NCI-H1694 treated with DMSO at 0.1 percent for 48 hours (cell line): ENCODE data around the gene FADS2.

Source experiments
- DNase-seq: peaks from one replicate; lab custom pipeline; 2025; lab: John Stamatoyannopoulos, UW

Gene FADS2

DNA sequence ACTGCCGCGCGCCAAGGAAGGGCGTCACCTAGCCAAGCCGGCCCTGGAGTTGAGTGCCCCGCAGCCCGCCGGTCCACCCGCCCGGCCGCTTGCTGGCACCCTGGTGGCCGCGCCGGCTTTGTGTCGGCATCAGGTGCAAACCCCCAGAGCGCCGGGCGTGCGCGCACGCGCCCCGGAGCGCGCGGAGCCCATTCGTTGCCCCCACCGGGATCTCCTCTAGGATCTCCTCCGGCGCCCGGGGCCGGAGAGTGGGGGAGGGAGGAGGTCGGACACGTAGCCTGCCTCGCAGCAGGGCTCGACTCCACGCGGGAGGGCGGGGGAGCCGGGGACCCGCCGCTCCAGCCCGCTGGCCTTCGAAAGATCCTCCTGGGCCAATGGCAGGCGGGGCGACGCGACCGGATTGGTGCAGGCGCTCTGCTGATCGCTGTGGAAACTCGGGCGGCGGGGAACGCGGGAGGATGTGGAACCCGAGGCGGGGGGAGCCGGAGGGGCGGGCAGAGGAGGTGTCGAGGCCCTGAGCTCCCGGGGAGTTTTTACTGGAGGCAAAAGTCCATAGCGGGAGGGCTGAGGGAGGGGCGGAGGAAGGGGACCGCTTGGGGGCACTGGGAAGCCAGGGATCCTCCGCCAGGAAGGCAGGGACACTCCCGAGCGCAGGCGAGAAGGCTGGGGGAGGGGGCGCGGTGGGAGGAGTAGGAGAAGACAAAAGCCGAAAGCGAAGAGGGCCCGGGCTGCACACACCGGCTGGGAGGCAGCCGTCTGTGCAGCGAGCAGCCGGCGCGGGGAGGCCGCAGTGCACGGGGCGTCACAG, at the start of gene FADS2:
Gene FADS2, plus strand, starts transcription at position 730 of the 808 bp plus-strand sequence. CDS start 91 bp downstream, outside the sequence.
- peak; percentile 88 for DNase-seq

DNA sequence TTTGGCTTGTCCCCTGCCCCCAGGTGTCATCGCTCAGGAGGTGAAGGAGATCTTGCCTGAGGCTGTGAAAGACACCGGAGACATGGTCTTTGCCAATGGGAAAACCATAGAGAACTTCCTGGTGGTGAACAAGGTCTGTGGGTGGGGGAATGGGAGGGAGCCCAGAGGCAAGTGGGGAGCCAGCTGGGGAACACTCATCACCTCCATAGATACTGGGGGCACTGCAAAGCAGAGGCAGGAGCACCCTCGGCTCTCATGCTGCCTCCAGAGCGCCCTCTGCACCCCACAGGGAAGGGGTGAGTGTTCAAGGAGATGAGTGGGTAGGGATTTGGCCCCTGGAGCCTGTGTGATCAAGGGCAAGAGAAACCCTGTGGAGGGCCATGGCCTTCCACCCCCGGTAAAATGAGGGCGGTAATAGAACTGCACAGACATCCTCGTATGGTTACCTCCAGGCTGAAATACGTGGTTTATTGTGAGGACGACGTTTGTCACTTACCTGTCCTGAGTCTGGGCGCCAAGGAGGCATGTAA, 49.7 kb upstream of the FADS2 start:
- DNase-seq: no peak

DNA sequence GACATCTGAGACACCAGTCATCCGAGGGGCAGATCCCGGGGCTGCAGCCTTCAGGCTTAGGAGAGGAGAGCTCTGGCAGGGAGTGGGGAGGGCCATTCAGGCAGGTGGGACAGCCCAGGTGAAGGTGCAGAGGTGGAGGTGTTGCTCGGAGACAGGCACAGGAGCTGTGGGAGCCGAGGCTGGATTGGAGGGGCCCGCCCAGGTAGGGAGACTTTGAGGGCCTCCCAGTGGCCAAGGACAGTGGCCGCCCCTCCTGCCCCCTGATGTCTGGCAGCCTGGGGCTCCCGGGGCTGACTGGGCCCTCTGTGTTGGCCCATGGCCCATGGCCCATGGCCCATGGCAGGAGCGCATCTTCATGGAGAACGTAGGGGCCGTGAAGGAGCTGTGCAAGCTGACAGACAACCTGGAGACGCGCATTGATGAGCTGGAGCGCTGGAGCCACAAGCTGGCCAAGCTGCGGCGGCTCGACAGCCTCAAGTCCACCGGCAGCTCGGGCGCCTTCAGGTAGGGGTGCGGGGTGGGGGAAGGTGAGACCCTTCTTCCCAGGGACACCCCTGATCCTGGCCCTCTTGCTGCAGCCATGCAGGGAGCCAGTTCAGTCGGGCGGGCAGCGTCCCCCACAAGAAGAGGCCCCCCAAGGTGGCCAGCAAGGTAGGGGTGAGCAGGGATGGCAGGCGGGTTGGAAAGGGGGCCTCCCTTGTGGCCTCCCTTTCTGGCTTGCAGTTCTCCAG, 49.0 kb upstream of the FADS2 start:
- no peak for DNase-seq

DNA sequence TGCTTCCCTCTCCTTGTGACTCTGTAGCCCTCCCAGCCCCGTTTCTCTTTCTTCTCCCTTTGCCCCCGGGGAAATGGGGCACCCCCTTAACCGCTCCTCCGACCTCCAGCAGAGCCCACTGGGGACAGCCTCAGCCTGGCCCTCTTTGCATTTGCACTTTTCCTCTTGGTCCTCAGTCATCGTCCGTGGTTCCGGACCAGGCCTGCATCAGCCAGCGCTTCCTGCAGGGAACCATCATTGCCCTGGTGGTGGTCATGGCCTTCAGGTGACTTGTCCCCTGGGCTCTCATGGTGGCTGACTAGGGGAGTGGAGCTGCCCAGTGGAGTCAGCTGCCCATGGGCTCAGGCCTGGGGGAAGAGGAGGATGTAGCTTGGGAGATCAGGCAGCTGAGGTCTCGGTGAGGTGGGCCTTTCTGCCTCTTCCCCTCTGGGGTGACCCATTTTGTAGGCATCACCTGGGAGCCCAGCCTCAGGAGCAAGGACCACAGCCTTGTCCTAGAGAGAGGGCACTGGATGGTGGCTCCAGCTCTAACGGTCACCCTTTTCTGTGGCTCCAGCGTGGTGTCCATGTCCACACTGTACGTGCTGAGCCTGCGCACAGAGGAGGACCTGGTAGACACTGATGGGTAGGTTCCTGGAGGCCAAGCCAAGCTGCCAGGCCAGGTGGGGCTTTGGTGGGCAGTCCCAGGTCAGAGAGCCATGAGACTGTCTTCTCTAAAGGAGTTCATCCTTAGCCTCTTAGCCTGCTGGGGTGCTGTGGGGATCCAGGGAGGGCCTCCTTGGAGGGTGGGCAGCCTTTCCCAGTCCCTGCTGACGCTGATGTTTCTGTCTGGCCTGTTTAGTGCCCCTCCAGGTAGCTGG, 48.2 kb upstream of the FADS2 start:
- no peak for DNase-seq

DNA sequence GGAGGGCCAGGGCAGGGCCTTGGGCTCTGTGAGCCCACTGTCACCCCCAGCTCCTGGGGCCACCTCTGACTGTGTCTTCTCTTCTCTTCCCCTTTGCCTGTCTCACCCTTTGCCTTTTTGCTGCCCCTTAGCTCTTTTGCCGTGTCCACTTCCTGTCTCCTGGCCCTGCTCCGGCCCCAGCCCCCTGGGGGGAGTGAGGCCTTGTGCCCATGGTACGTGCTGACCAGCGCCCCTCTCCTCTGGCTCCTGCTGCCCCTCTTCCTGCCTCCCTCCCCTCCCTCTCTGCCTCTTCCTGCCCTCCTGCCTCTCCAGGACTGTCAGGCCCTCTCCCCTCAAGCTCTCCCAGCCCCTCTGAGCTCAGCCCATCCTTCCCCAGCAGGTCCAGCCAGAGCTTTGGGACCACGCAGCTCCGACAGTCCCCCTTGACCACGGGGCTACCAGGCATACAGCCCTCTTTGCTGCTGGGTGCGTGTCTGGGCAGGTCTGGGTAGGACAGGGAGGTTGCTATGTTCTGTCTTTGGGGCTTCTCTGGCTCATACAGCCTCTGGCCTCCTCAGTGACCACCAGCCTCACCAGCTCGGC, 47.4 kb upstream of the FADS2 start:
- no peak for DNase-seq

DNA sequence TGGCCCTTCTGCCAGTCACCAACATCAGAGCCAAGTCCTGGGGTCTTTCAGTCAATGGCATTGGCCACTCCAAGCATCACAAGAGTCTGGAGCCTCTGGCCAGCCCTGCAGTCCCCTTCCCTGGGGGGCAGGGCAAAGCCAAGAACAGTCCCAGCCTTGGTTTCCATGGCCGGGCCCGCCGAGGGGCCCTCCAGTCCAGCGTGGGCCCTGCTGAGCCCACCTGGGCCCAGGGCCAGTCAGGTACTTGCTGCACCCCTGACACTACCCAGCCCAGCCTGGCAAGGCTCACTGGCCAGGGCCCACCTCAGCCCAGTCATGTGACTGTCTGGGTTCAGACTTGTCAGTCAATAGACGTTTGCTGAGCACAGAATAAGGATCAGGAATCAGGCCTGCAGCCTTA, 46.5 kb upstream of the FADS2 start:
- DNase-seq: no peak

DNA sequence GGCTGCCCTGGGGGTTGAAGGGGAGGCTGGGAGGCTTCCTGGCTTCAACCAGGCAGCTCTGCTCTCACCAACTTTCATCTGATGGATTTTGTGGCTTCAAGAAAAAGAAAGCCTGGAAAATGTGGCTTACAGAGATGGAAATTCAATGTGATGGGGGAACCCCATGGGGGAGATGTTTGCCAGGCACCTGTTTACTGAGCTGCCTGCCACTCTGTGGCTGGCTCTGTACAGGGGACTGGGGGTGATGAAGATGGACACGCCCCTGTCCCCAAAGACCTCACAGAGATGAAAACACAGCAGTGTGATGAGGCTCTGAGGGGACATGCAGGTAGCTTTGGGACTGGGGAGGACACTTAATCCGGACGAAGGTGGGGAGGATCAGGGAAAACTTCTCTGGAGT, 45.8 kb upstream of the FADS2 start:
- no peak for DNase-seq

DNA sequence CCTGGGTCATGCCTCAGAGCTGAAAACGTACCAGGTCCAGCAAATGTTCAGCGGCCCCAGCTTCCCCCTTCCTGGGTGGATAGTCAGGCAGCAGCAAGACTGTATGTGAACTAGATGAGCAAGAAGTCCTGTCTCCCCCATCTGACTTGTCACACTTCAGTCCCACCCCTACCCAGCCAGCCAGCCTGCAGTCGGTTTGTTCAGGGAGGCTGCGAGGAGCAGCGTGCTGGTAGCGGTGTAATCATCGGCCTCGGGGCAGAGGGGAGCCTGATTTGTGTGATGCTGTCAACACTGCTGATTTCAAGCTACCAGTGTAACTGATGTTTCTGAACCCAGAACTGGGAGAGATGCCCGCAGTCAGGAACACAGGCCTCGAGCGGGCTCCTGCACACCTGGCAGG, 45.3 kb upstream of the FADS2 start:
- no peak for DNase-seq

DNA sequence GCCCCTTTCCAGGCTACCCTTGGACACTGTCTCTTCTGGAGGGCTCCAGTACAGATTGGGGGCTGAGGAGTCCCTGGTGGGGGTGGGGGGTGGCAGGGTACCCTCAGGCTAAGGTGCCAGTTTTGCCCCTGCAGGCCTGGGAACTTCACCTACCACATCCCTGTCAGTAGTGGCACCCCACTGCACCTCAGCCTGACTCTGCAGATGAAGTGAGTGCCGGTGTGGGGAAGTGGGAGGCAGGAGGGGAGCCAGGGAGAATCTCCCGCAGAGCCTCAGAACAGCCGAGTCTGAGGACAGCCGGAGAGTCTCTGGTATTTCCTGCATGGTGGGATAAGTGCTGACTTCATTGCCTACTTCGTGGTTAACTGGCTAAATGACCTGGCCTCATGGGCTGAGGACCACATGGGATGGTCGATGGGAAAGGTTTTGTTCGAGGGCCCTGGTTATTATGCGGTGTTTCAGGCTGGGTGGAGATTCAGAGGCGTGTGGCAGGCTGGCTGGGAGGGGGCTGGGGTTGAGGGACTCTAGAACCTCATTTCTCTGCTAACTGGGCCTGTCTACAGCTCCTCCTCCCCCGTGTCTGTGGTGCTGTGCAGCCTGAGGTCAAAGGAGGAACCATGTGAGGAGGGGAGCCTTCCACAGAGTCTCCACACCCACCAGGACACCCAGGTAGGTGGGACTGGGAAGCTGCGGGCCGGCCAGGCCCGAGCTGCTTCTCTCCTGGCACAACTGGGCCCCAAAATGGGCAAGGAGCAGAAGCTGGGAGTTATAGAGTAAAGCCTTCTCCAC, 44.2 kb upstream of the FADS2 start:
- no peak for DNase-seq

DNA sequence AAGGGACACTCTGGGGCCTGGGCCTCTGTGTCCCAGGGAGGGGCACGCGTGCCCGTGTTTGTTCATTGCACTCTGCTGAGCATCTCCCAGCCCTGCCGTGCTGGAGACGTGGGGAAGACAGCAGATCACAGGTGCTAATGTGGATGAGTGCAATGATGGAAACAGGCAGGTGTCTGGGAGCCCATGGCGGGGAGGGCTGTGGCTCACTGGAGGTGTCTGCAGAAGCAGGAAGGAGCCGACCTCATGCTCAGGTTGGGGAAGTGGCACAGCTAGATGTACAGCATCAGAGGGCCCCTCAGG, 43.6 kb upstream of the FADS2 start:
- DNase-seq: no peak

DNA sequence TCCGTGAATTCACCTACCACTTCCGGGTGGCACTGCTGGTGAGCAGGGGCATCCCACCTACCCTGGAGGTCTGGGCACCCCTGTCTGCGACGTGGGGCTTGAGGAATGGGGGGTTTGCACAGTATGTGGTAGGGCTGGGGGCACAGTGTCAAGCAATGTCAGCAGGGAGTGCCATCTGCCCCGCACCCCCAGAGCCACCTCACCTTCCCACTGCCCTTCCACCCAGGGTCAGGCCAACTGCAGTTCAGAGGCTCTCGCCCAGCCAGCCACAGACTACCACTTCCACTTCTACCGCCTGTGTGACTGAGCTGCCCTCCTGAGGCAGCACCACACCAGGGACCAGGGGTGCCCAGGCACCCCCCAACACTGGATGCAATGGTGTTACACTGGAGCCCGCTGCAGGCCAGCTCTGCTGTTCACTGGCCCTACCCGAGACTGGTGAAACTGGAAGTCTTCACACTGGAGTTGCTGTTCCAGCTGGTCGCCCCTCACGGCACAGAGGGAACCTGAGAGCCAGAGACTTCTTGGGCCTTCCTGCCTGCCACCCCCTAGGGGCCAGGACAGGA, 42.2 kb upstream of the FADS2 start:
- no peak for DNase-seq

DNA sequence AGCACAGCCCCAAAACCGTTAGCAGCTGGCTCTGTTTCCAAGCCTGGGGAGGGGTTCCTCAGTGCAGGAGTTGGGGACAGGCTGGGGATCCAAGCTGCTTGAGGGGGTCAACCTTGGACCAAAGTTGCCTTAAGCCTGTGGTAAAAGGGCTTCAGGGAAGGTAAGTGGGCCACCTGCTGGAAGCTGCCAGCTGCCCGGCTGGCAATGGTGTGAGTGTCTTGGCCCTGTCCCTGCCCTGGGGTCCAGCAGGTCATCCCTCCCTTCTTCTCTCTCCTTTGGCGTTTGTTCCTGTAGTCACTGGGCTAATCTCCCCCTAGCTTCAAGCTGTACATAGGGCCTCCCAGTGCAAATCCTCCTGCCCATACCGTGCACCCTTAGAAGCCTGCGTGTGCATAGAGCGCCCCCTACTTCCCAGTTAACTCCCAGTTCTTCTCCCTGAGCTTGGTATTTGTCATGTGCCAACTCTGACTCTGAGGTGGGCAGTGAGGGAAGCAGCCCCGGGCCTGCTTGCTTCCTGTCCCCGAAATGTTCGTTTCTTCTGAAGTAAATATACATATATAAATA, 40.1 kb upstream of the FADS2 start:
- peak; percentile 6 for DNase-seq

DNA sequence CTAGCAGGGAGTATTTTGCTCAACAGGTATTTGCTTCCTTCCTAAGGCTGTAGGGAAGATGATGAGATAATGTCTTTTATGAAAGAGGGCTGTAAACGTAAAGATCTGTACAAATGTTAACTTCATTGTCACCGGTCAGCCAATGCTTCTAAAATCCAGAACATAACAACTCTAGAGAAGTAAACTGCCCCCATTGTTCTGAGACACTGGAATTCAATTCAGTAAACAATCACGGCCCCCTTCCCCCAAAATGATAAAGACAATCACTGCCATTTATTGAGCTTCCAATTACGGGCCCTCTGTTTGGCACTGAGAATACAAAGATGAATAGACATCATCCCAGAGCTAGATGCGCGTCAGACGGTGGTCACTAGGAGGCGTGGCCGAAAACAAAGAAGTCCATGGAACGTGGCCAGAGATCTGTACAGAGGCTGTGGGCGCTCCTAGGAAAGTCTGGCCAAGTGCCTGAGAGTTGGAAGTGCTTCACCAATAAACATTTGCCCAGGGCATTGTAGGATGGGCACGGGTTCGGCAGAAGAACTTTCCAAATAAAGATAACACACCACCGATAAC, 36.3 kb upstream of the FADS2 start:
- DNase-seq: no peak

DNA sequence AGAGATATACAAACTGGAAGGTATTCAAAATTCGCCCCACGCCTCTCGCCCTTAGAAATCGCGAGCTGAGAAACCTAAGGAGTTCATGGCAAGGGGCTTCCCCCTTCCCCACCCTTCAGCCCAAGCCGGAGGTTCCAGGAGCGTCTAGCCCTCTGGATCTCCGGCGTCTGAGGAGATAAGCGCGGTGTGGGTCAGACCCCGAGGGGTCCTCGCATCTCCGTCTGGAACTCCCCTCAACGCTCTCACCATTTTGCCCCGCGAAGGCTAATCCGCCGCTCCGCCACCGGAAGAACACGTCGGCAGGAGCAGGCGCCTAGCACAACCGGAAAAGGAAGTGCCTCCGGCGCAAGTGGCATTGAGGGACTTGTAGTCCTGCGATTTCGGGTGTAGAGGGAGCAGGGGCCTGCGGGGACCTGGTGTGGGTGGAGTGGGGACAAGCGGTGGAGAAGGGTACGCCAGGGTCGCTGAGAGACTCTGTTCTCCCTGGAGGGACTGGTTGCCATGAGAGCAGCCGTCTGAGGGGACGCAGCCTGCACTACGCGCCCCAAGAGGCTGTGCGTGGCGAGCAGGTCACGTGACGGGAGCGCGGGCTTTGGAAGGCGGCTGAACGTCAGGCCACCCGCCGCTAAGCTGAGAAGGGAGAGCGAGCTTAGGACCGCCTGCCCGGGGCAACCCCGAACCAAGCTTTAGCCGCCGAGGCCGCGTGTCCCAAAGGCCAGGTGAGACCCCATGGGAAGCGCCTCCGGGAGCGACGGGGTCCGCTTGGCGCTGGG, 35.6 kb upstream of the FADS2 start, which contains the start of the genes FEN1 and TMEM258:
Gene FEN1, plus strand, starts transcription at position 602 of the 773 bp plus-strand sequence. CDS start 2,451 bp downstream, outside the sequence.
Gene TMEM258, minus strand, starts transcription at position 290 of the 773 bp plus-strand sequence. Its CDS starts 41 bp downstream, at position 249.
- DNase-seq: peak; percentile 94

DNA sequence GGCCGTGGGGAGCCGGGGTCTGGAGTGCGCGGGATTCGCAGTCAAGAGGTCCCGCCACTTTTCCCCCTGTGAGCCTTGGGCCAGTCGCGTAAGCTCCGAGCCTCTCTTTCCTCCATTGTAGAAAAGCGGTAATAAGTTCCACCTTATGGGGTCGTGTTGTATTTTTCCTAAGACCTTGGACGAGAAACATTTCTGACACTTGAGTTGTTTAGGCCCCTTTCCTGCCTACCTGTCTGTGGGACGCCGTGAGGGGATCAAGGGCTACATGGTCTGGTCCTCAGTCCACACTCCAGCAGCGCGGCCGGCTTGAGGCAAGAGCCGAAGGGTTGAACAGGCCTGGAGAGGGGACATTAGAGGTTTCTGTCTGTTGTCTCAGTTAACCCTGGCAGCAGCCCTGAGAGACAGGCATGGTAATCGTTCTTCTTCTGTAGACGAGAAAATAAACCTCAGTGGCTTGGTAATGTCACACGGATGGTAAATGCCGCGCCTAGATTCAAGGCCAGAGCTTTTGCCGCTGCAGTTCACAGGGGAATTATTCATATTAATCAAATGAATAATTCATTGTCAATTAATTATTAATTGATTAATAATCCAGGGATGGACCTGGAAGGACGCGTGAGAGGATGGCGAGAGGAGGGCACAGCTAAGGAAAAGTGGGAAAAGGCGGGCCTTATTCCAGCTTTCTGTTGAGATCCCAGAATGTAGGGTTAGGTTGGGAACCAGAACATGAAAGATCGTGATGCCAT, 34.8 kb upstream of the FADS2 start:
- peak; percentile 39 for DNase-seq

DNA sequence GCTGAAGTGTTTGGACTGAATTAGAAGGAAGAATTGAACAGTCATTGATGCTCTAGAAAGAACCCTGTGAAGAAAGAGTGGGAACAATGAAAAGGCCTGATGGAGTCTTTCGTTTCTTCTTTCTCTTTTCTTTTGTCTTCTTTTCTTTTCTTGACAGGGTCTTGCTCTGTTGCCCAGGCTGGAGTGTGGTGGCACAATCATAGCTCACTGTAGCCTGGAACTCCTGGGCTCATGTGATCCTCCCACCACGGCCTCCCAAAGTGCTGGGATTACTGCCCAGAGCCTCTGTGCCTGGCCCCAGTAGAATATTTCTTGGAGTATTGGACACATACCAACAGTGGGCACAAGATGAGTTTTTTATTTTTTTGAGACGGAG, 34.3 kb upstream of the FADS2 start:
- no peak for DNase-seq

DNA sequence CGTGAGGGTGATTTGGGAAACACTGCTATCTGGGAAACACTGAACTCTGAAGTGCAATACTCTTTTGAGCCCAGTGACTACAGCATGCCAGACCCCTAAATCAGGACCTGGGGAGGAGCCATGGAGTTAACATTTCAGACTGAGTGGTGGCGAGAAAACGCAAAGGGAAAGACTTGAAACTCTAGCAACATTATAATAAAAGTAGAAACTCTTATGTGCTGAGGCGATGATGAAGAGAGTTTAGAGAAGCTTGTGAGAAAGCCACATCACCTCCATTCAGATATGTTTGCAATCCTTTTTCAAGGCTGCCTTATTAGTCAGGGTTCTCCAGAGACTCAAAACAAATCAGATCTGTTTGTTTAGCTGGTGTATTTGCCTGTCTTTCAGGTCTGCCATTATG, 33.5 kb upstream of the FADS2 start:
- DNase-seq: no peak

DNA sequence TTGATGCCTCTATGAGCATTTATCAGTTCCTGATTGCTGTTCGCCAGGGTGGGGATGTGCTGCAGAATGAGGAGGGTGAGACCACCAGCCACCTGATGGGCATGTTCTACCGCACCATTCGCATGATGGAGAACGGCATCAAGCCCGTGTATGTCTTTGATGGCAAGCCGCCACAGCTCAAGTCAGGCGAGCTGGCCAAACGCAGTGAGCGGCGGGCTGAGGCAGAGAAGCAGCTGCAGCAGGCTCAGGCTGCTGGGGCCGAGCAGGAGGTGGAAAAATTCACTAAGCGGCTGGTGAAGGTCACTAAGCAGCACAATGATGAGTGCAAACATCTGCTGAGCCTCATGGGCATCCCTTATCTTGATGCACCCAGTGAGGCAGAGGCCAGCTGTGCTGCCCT, 32.6 kb upstream of the FADS2 start:
- DNase-seq: no peak
